Measurements from ENCODE around the gene VGLL3. TPM values are rescaled to one million over a fixed set of nuclear protein-coding genes. Genes with fewer than 3 reads are reported as not detected.
"Not testable (repeated sequence)": the region's sequence is repeated elsewhere in the genome, so short reads cannot be mapped to it uniquely, and the experiment has no call there.

The VGLL3 gene
- total RNA-seq, 1 donor from 2014 or later, result 40.2 TPM

GRCh38 chr3:86985181-86985826 is 5.6 kb downstream of the VGLL3 start:
- Histone ChIP-seq H3K27ac (no peak overlapping the region), H3K4me3 (peak overlapping the region; percentile 59), H3K9me3 (no peaks in the 10 kb centered on the region), H3K36me3 (no peaks in the 10 kb centered on the region), H3K27me3 (ENCODE audit: low read depth) (peaks cover 11% of the 10 kb centered on the region), H3K4me1 (no peaks in the 10 kb centered on the region)
- intact Hi-C loops (cut with DNase I), result no loop called here
- TF ChIP-seq CTCF (IDR thresholded peaks at IDR 0.05), result no peak
- ATAC-seq (peak; percentile 48 to 50), DNase-seq (no peak)

- no peaks in the 10 kb centered on the region for H3K4me1 ChIP-seq
- ATAC-seq, result no peak
Observed at GRCh38 chr3:86984271-86984670, 6.7 kb downstream of the VGLL3 start.

GRCh38 chr3:86982883-86983282 is 8.1 kb downstream of the VGLL3 start:
- intact Hi-C loops (cut with DNase I), result no loop called here
- TF ChIP-seq CTCF (IDR thresholded peaks at IDR 0.05), result no peak
- ATAC-seq (peak; percentile 16 to 45), DNase-seq (no peak)
- peak overlapping the region; percentile 62 for H3K27ac ChIP-seq
- H3K4me1 ChIP-seq, result no peaks in the 10 kb centered on the region
- no peak overlapping the region for H3K4me3 ChIP-seq
- H3K27me3 ChIP-seq (ENCODE audit: low read depth), result no peaks in the 10 kb centered on the region
- H3K9me3 ChIP-seq, result no peaks in the 10 kb centered on the region
- no peaks in the 10 kb centered on the region for H3K36me3 ChIP-seq

More at GRCh38 chr3:86984271-86984670, 6.7 kb downstream of the VGLL3 start:
- intact Hi-C loops (cut with DNase I), result no loop called here
- no peaks in the 10 kb centered on the region for H3K36me3 ChIP-seq
- no peak for TF ChIP-seq CTCF (IDR thresholded peaks at IDR 0.05)
- H3K27me3 ChIP-seq (ENCODE audit: low read depth), result peaks cover under 1% of the 10 kb centered on the region
- DNase-seq, result no peak
- no peak overlapping the region for H3K4me3 ChIP-seq
- H3K27ac ChIP-seq, result no peak overlapping the region
- no peaks in the 10 kb centered on the region for H3K9me3 ChIP-seq

GRCh38 chr3:86978111-86978551 is 12.8 kb downstream of the VGLL3 start:
- no peak overlapping the region for H3K4me3 ChIP-seq
- no peaks in the 10 kb centered on the region for H3K9me3 ChIP-seq
- DNase-seq (no peak), ATAC-seq (peak; percentile 42 to 68)
- no peaks in the 10 kb centered on the region for H3K27me3 ChIP-seq (ENCODE audit: low read depth)
- intact Hi-C loops (cut with DNase I), result no loop called here
- TF ChIP-seq CTCF (IDR thresholded peaks at IDR 0.05), result no peak
- no peaks in the 10 kb centered on the region for H3K4me1 ChIP-seq
- no peaks in the 10 kb centered on the region for H3K36me3 ChIP-seq
- H3K27ac ChIP-seq, result peak overlapping the region; percentile 6

- ATAC-seq (no peak), DNase-seq (no peak)
- Histone ChIP-seq H3K27me3 (ENCODE audit: low read depth) (no peaks in the 10 kb centered on the region), H3K27ac (no peak overlapping the region), H3K36me3 (no peaks in the 10 kb centered on the region), H3K4me3 (no peak overlapping the region), H3K4me1 (no peaks in the 10 kb centered on the region), H3K9me3 (no peaks in the 10 kb centered on the region)
- no peak for TF ChIP-seq CTCF (IDR thresholded peaks at IDR 0.05)
- intact Hi-C loops (cut with DNase I), result no loop called here
Observed at GRCh38 chr3:86976219-86976618, 14.7 kb downstream of the VGLL3 start.

- H3K27ac ChIP-seq; intact Hi-C loops (cut with DNase I); ATAC-seq; H3K4me1 ChIP-seq; H3K27me3 ChIP-seq (ENCODE audit: low read depth); DNase-seq; H3K4me3 ChIP-seq; H3K36me3 ChIP-seq; H3K9me3 ChIP-seq: not testable (repeated sequence)
Observed at GRCh38 chr3:86974177-86974576, 16.8 kb downstream of the VGLL3 start.
